Measurements from ENCODE around the gene RIC8A.
"Not testable (repeated sequence)": the region's sequence is repeated elsewhere in the genome, so short reads cannot be mapped to it uniquely, and the experiment has no call there.

Gene RIC8A

GRCh38 chr11:207208-207862, at the start of gene RIC8A, which contains the start of gene BET1L:
Gene RIC8A, plus strand, starts transcription at chr11:207708. Its CDS starts 1,147 bp downstream, at chr11:208855.
Gene BET1L, minus strand, starts transcription at chr11:207399. Its CDS starts 78 bp downstream, at chr11:207321.
- DNase-seq (ENCODE audit: low spot score): peak; percentile 99

GRCh38 chr11:180242-180641, 27.3 kb upstream of the RIC8A start:
- not testable (repeated sequence) for DNase-seq (ENCODE audit: low spot score)

GRCh38 chr11:189200-189783, 18.2 kb upstream of the RIC8A start:
- peak; percentile 26 for DNase-seq (ENCODE audit: low spot score)

GRCh38 chr11:189843-190311, 17.6 kb upstream of the RIC8A start:
- not testable (repeated sequence) for DNase-seq (ENCODE audit: low spot score)

- not testable (repeated sequence) for DNase-seq (ENCODE audit: low spot score)
Observed at GRCh38 chr11:190546-190945, 17.0 kb upstream of the RIC8A start.

GRCh38 chr11:191490-192478, 15.7 kb upstream of the RIC8A start:
- DNase-seq (ENCODE audit: low spot score): not testable (repeated sequence)

GRCh38 chr11:192674-193128, 14.8 kb upstream of the RIC8A start, which contains the start of gene SCGB1C1:
Gene SCGB1C1, plus strand, starts transcription at chr11:193078. Its CDS starts 22 bp downstream, at chr11:193100.
- DNase-seq (ENCODE audit: low spot score): not testable (repeated sequence)

GRCh38 chr11:193481-193880, 14.0 kb upstream of the RIC8A start:
- not testable (repeated sequence) for DNase-seq (ENCODE audit: low spot score)

GRCh38 chr11:196786-197731, 10.4 kb upstream of the RIC8A start:
- no peak for DNase-seq (ENCODE audit: low spot score)

- DNase-seq (ENCODE audit: low spot score): no peak
Observed at GRCh38 chr11:197741-198235, 9.7 kb upstream of the RIC8A start.

- no peak for DNase-seq (ENCODE audit: low spot score)
Observed at GRCh38 chr11:198236-198806, 9.2 kb upstream of the RIC8A start.

- DNase-seq (ENCODE audit: low spot score): no peak
Observed at GRCh38 chr11:199004-199581, 8.4 kb upstream of the RIC8A start.

GRCh38 chr11:199782-200181, 7.7 kb upstream of the RIC8A start:
- DNase-seq (ENCODE audit: low spot score): no peak

GRCh38 chr11:200224-201003, 7.1 kb upstream of the RIC8A start:
- no peak for DNase-seq (ENCODE audit: low spot score)

- no peak for DNase-seq (ENCODE audit: low spot score)
Observed at GRCh38 chr11:201966-202365, 5.5 kb upstream of the RIC8A start.

- no peak for DNase-seq (ENCODE audit: low spot score)
Observed at GRCh38 chr11:202490-202889, 5.0 kb upstream of the RIC8A start.

GRCh38 chr11:203056-203944, 4.2 kb upstream of the RIC8A start:
- no peak for DNase-seq (ENCODE audit: low spot score)

GRCh38 chr11:203945-204586, 3.4 kb upstream of the RIC8A start:
- no peak for DNase-seq (ENCODE audit: low spot score)

All from cerebellar cortex (tissue), 1 donor.